IMR-90 (cell line): ENCODE results near the gene EXO1. TPM values are rescaled to one million over a fixed set of nuclear protein-coding genes. Genes with fewer than 3 reads are reported as not detected.

Experiments used
- ATAC-seq: fragments of 200-7000 bp; cut with Tn5 transposase; 2 replicates; pipeline ENCODE4 v1.9.1; 2020; ENCODE audit warnings: low read depth, mild to moderate bottlenecking, moderate library complexity
- BruUV-seq: library from RNA; stranded (reverse); fragments of 400-500 nt; replicated peaks from 2 replicates; lab custom pipeline; 2021; lab: Mats Ljungman, UMichigan
- CTCF ChIA-PET: fragments of 300-600 bp; formaldehyde crosslinking; extraction: SDS; loops from one replicate; lab custom pipeline; 2021; ENCODE audit warnings: antibody characterized with exemption; lab: Yijun Ruan, JAX
- POLR2A ChIA-PET: fragments of 300-600 bp; sonication (Branson Sonifier 250); formaldehyde crosslinking; loops from one replicate; lab custom pipeline; 2022; ENCODE audit warnings: antibody characterized with exemption; ENCODE audit not compliant: unreplicated experiment; lab: Charles Lee
- DNase-seq: peaks from one replicate; pipeline ENCODE4 v3.0.0; 2013
- H2AFZ ChIP-seq: replicated peaks from 2 replicates; pipeline ENCODE3; 2013; ENCODE audit warnings: low read length, mild to moderate bottlenecking; ENCODE audit not compliant: poor library complexity
- H2AK5ac ChIP-seq: 2 replicates; pipeline ENCODE4 v1.6.1; 2013; ENCODE audit warnings: low read depth, low read length, inconsistent platforms
- H2AK9ac ChIP-seq: replicated peaks from 2 replicates; pipeline ENCODE3; 2013; ENCODE audit warnings: mild to moderate bottlenecking, low read depth, low read length, moderate library complexity; ENCODE audit not compliant: poor library complexity
- H2BK120ac ChIP-seq: 2 replicates; pipeline ENCODE4 v1.6.1; 2013; ENCODE audit warnings: low read depth, low read length, inconsistent platforms
- H2BK15ac ChIP-seq: 3 replicates; pipeline ENCODE4 v1.6.1; 2013; ENCODE audit warnings: low read depth, low read length, inconsistent platforms
- H2BK20ac ChIP-seq: 2 replicates; pipeline ENCODE4 v1.6.1; 2013; ENCODE audit warnings: low read depth, mild to moderate bottlenecking, inconsistent platforms, low read length, moderate library complexity
- H2BK5ac ChIP-seq: 2 replicates; pipeline ENCODE4 v1.6.1; 2013; ENCODE audit warnings: mild to moderate bottlenecking, low read depth, low read length, inconsistent platforms; ENCODE audit not compliant: poor library complexity, severe bottlenecking
- H3K14ac ChIP-seq: replicated peaks from 2 replicates; pipeline ENCODE4 v1.6.1; 2013; ENCODE audit warnings: low read depth, low read length, inconsistent platforms
- H3K18ac ChIP-seq: 2 replicates; pipeline ENCODE4 v1.6.1; 2013; ENCODE audit warnings: low read depth, low read length, control low read depth
- H3K23ac ChIP-seq: 2 replicates; pipeline ENCODE4 v1.6.1; 2013; ENCODE audit warnings: low read depth, low read length, inconsistent platforms
- H3K27ac ChIP-seq: 2 replicates; pipeline ENCODE4 v1.5.1; 2013; ENCODE audit warnings: mild to moderate bottlenecking, control low read depth, low read length; ENCODE audit not compliant: insufficient read depth
- H3K27me3 ChIP-seq: 2 replicates; pipeline ENCODE4 v1.6.1; 2013; ENCODE audit warnings: low read length; ENCODE audit not compliant: control insufficient read depth, insufficient read depth
- H3K36me3 ChIP-seq: 2 replicates; pipeline ENCODE4 v1.6.1; 2013; ENCODE audit warnings: low read length, mixed read lengths; ENCODE audit not compliant: control insufficient read depth, insufficient read depth
- H3K4ac ChIP-seq: 2 replicates; pipeline ENCODE4 v1.6.1; 2013; ENCODE audit warnings: low read depth, low read length, inconsistent platforms
- H3K4me1 ChIP-seq: 2 replicates; pipeline ENCODE4 v1.6.1; 2013; ENCODE audit warnings: low read length, mixed read lengths; ENCODE audit not compliant: control insufficient read depth, insufficient read depth
- H3K4me2 ChIP-seq: 2 replicates; pipeline ENCODE4 v1.6.1; 2013; ENCODE audit warnings: low read depth, mild to moderate bottlenecking, control low read depth, low read length, moderate library complexity
- H3K4me3 ChIP-seq: 2 replicates; pipeline ENCODE4 v1.5.1; 2013; ENCODE audit warnings: low read depth, mild to moderate bottlenecking, control low read depth, low read length, moderate library complexity; ENCODE audit not compliant: insufficient read depth
- H3K56ac ChIP-seq: 2 replicates; pipeline ENCODE4 v1.6.1; 2013; ENCODE audit warnings: low read length, inconsistent platforms; ENCODE audit not compliant: insufficient read depth; ENCODE audit errors: extremely low read depth
- H3K79me1 ChIP-seq, 2 experiments: 2 replicates each; pipeline ENCODE4 v1.6.1; 2013; ENCODE audit warnings: low read length in 2 of 2, inconsistent platforms in 1 of 2, low read depth in 1 of 2
- H3K9ac ChIP-seq: 2 replicates; pipeline ENCODE4 v1.6.1; 2013; ENCODE audit warnings: low read depth, low read length, control low read depth
- H3K9me1 ChIP-seq: 2 replicates; pipeline ENCODE4 v1.6.1; 2013; ENCODE audit warnings: low read length, inconsistent platforms; ENCODE audit not compliant: insufficient read depth
- H3K9me3 ChIP-seq: 2 replicates; pipeline ENCODE4 v1.6.1; 2013; ENCODE audit warnings: low read length; ENCODE audit not compliant: control insufficient read depth, insufficient read depth
- H4K20me1 ChIP-seq: 2 replicates; pipeline ENCODE4 v1.6.1; 2013; ENCODE audit warnings: low read length, inconsistent platforms; ENCODE audit not compliant: insufficient read depth
- H4K5ac ChIP-seq: 2 replicates; pipeline ENCODE4 v1.6.1; 2013; ENCODE audit warnings: mild to moderate bottlenecking, low read depth, low read length, control low read depth
- H4K8ac ChIP-seq, 2 experiments: 2 replicates each; pipeline ENCODE4 v1.6.1; 2013; ENCODE audit warnings: low read depth in 2 of 2, low read length in 2 of 2, control low read depth in 1 of 2, inconsistent platforms in 1 of 2
- H4K91ac ChIP-seq: 2 replicates; pipeline ENCODE4 v1.6.1; 2013; ENCODE audit warnings: low read depth, low read length, inconsistent platforms; ENCODE audit not compliant: insufficient read depth
- BHLHE40 ChIP-seq: fragments of 150-350 bp; IDR thresholded peaks from 2 replicates; pipeline ENCODE4 v1.6.1; 2016; ENCODE audit warnings: mild to moderate bottlenecking, low read depth, low read length
- CEBPB ChIP-seq: IDR thresholded peaks from 2 replicates; pipeline ENCODE4 v1.6.1; 2012; ENCODE audit warnings: low read depth, low read length, improper control_type of control experiment
- CTCF ChIP-seq: conservative IDR thresholded peaks from 2 replicates; pipeline ENCODE4 v1.5.1; 2012; ENCODE audit warnings: mild to moderate bottlenecking, low read depth, low read length, improper control_type of control experiment
- ELK1 ChIP-seq: fragments of 150-350 bp; IDR thresholded peaks from 2 replicates; pipeline ENCODE4 v1.6.1; 2016; ENCODE audit warnings: low read depth, mild to moderate bottlenecking, low read length, moderate library complexity, borderline replicate concordance
- FOS ChIP-seq: fragments of 150-350 bp; IDR thresholded peaks from 2 replicates; pipeline ENCODE4 v1.6.1; 2016; ENCODE audit warnings: low read depth, low read length
- MAFK ChIP-seq: IDR thresholded peaks from 2 replicates; pipeline ENCODE4 v1.6.1; 2012; ENCODE audit warnings: low read depth, low read length, improper control_type of control experiment
- MAZ ChIP-seq: IDR thresholded peaks from 2 replicates; pipeline ENCODE4 v1.6.1; 2012; ENCODE audit warnings: low read depth, mild to moderate bottlenecking, low read length, improper control_type of control experiment, moderate library complexity, borderline replicate concordance
- MXI1 ChIP-seq: IDR thresholded peaks from 2 replicates; pipeline ENCODE4 v1.6.1; 2012; ENCODE audit warnings: low read depth, mild to moderate bottlenecking, low read length, moderate library complexity, borderline replicate concordance
- NFE2L2 ChIP-seq: fragments of 150-350 bp; IDR thresholded peaks from 2 replicates; pipeline ENCODE4 v1.6.1; 2016; ENCODE audit warnings: low read depth, mild to moderate bottlenecking, low read length
- POLR2A ChIP-seq: IDR thresholded peaks from 2 replicates; pipeline ENCODE4 v1.6.1; 2012; ENCODE audit warnings: mild to moderate bottlenecking, low read depth, low read length
- RAD21 ChIP-seq: IDR thresholded peaks from 2 replicates; pipeline ENCODE4 v1.6.1; 2012; ENCODE audit warnings: low read length, improper control_type of control experiment
- RCOR1 ChIP-seq: IDR thresholded peaks from 2 replicates; pipeline ENCODE4 v1.6.1; 2012; ENCODE audit warnings: mild to moderate bottlenecking, low read length, improper control_type of control experiment; ENCODE audit not compliant: insufficient replicate concordance
- RFX5 ChIP-seq: IDR thresholded peaks from 2 replicates; pipeline ENCODE4 v1.8.0; 2012; ENCODE audit warnings: low read depth, mild to moderate bottlenecking, low read length, moderate library complexity
- SMC3 ChIP-seq: fragments of 150-350 bp; IDR thresholded peaks from 2 replicates; pipeline ENCODE4 v1.6.1; 2016; ENCODE audit warnings: low read depth, mild to moderate bottlenecking, antibody characterized with exemption, low read length, moderate library complexity
- USF2 ChIP-seq: fragments of 150-350 bp; IDR thresholded peaks from 2 replicates; pipeline ENCODE4 v1.6.1; 2017; ENCODE audit warnings: mild to moderate bottlenecking, antibody characterized with exemption, low read length, low read depth
- WGBS, 2 experiments: methylation state at CpG; one replicate each; pipeline versions ENCODE4 v1.1.5 to v1.1.7; 2013; ENCODE audit warnings: missing lambda C conversion rate in 2 of 2; ENCODE audit not compliant: insufficient read length in 1 of 2; ENCODE audit errors: extremely low coverage in 2 of 2; 5-methylcytosine and 5-hydroxymethylcytosine counted together
- dilution Hi-C: fragments of 300-500 bp; cut with HindIII; formaldehyde crosslinking; loops from one replicate; pipeline ENCODE4 v1.14.3; 2018; ENCODE audit warnings: low sequenced_read_pairs; ENCODE audit not compliant: unreplicated experiment
- in situ Hi-C: fragments of 300-500 bp; cut with MboI; formaldehyde crosslinking; loops from 3 replicates; pipeline ENCODE4 v1.14.3; 2019; ENCODE audit warnings: low sequenced_read_pairs, inconsistent platforms, mixed read lengths
- intact Hi-C: fragments of 100-400 bp; cut with micrococcal nuclease; formaldehyde crosslinking; loops from 2 replicates; pipeline ENCODE4 v1.10.0; 2022
- polyA plus RNA-seq, 3 experiments: library from polyadenylated mRNA; depleted of rRNA; stranded (reverse); fragments of >200 nt; gene quantifications; 2 replicates each; pipeline ENCODE4 v1.2.3, GENCODE V29; 2012; ENCODE audit warnings: low replicate concordance in 1 of 3
- total RNA-seq: library from RNA; depleted of rRNA; stranded (reverse); fragments of >200 nt; gene quantifications from 2 replicates; pipeline ENCODE4 v1.2.3, GENCODE V29; 2012

Gene EXO1
- total and polyA plus RNA-seq, 2 of the 4 experiments (the other 2 are of a cell fraction): 5.1 to 12.9 TPM

- dilution Hi-C loops: no loop called here
- no peak overlapping the region for H4K91ac ChIP-seq
- H2BK5ac ChIP-seq: no peak overlapping the region
- H3K4ac ChIP-seq: no peak overlapping the region
- no peaks in the 10 kb centered on the region for H3K9me3 ChIP-seq
- H4K8ac ChIP-seq: no peak overlapping the region
- H3K79me1 ChIP-seq: no peaks in the 10 kb centered on the region
- no peaks in the 10 kb centered on the region; the same call in 1 of the 2 replicates for H3K9me1 ChIP-seq
- in situ Hi-C loops: loop anchor here (10.0 kb wide), 1 partner anchor 1426 kb away; no protein-coding TSS in a partner anchor
- intact Hi-C loops: loop anchor here (5.0 kb wide), 1 partner anchor 287 kb away; no protein-coding TSS in a partner anchor
- WGBS, 2 experiments: 90% methylated on average over 2 of the region's 5 CpGs; no CpG with 5 or more reads in 1 of the 2 experiments
- no peak overlapping the region for H2BK15ac ChIP-seq
- ATAC-seq (no peak), DNase-seq (no peak)
- no peak overlapping the region for H4K5ac ChIP-seq
- no peak overlapping the region for H2BK20ac ChIP-seq
- no peak overlapping the region for H3K14ac ChIP-seq
- no peak overlapping the region for H3K27ac ChIP-seq
- no peaks in the 10 kb centered on the region for H4K20me1 ChIP-seq
- TF ChIP-seq CTCF (no peak), RFX5 (no peak), MAZ (no peak), POLR2A (no peak), MXI1 (no peak), ELK1 (no peak), RAD21 (no peak), FOS (no peak), MAFK (no peak), NFE2L2 (no peak), USF2 (no peak), BHLHE40 (no peak), RCOR1 (no peak), CEBPB (no peak), SMC3 (no peak)
- no peaks in the 10 kb centered on the region for H3K36me3 ChIP-seq
- H3K4me1 ChIP-seq: no peaks in the 10 kb centered on the region
- H3K4me2 ChIP-seq: no peak overlapping the region
- no peak overlapping the region for H3K9ac ChIP-seq
- BruUV-seq: no TSS peak
- no peak overlapping the region for H2BK120ac ChIP-seq
- CTCF ChIA-PET: interaction anchor here (0.7 kb wide), 1 partner anchor 345 kb away, joined by 7 read pairs; no protein-coding TSS in a partner anchor
- no peak overlapping the region for H2AK9ac ChIP-seq
- no peak overlapping the region for H2AK5ac ChIP-seq
- H3K27me3 ChIP-seq: no peaks in the 10 kb centered on the region
- POLR2A ChIA-PET: no interaction called here
- no peak overlapping the region for H3K23ac ChIP-seq
- H3K4me3 ChIP-seq: no peak overlapping the region
- no peak overlapping the region for H3K18ac ChIP-seq
- no peak overlapping the region for H2AFZ ChIP-seq
- no peak overlapping the region for H3K56ac ChIP-seq
These were observed 51.2 kb downstream of the EXO1 start for GRCh38 chr1:241899210-241899609.
